HG03432 (cell line): Measurements from ENCODE around the gene TTYH1.

ENCODE experiments used
- ATAC-seq: cut with Tn5 transposase; IDR thresholded peaks from one replicate; pipeline ENCODE4 v1.9.1; 2021; ENCODE audit warnings: mild to moderate bottlenecking, moderate library complexity; ENCODE audit not compliant: unreplicated experiment

TTYH1 gene

DNA sequence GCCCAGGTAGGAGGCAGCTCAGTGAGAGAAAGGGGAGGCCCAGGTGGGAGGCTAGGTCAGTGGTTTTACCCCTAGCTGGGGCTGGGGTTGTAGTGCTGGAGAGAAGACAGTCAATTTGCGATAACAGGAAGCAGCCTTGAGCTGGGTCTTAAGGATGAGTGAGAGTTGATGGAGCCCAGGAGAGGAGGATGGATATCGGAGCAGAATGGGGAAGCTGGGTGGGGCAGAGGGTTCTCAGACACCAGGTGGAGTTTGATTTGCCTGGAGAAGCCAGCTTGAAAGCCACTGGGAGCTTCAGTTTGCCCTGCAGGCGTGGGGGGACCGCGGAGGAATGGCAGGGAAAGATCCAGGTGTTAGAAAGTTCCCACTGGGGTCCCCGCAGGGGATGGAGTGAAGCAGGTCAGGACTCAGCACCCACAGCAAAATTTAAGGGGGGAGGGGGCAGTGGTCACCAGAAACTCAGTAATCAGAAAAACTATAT, 58.7 kb downstream of the TTYH1 start:
- ATAC-seq = no peak

- no peak for ATAC-seq
These were observed 60.4 kb downstream of the TTYH1 start for GRCh38 chr19:54475706-54476105.

GRCh38 chr19:54477650-54478049, 62.4 kb downstream of the TTYH1 start:
- ATAC-seq = no peak

GRCh38 chr19:54478677-54479266, 63.5 kb downstream of the TTYH1 start:
- no peak for ATAC-seq

- ATAC-seq = no peak
These were observed 64.8 kb downstream of the TTYH1 start for GRCh38 chr19:54480051-54480450.

DNA sequence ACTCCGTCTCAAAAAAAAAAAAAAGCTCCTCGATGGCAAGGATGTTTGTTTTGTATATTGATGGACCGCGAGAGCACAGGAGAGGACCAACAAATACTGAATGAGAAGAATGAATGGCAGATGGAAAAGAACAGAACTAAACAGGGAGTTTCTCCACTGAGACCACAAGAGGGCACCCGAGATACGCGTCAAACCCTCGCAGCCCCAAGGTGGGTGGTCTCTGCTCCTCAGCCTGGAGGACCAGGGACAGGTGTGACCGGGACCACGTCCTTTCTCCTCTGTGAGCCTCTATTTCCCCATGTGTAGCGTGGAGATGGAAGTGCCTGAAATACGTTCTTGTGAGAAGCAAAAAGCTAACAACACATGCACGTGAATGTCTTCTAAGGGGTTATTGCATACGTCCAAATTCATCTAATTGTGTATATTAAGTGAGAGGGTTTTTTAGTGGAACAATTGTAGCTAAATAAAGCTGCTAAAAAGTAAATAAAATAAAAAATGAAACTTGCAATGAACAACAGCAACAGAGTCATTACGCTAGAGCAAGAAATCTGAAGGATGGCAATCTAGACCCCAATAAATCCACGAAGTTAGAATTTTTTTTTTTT, 66.2 kb downstream of the TTYH1 start:
- no peak for ATAC-seq

DNA sequence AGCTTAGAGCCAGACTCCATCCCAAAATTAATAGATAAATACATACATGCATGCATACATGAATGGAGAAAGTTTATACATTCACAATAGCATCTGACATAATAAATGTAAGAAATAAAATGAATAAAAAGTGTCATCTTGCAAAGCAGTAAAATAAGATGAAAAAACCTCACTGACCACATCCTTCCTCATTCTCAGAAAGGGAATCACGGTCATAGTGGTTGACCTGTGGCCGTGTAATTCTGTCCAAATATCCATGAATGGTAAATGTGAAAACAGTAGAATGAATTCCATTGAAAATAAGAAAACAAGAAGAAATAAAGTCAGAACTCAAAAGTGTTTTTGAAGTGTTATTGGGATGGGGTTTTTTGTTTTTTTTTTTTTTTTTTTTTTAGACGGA, 67.6 kb downstream of the TTYH1 start:
- no peak for ATAC-seq

DNA sequence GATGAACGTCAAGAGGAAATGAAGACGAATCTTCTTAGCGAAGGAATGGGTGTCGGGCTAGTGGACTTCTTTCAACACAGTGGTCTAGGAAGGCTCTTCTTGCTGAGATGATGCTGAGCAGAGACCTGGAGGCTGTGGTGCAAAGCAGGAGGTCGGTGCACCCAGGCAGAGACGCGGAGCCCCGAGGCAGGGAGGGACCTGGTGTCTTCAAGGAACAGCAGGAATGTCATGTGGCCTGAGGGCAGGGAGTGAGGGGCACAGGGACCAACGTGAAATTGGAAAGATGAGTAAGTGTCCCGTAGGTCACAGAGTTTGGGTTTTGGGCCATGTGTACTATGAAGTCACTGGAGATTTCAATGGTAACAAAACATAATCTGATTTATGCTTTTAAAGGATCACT, 69.2 kb downstream of the TTYH1 start:
- ATAC-seq = no peak

DNA sequence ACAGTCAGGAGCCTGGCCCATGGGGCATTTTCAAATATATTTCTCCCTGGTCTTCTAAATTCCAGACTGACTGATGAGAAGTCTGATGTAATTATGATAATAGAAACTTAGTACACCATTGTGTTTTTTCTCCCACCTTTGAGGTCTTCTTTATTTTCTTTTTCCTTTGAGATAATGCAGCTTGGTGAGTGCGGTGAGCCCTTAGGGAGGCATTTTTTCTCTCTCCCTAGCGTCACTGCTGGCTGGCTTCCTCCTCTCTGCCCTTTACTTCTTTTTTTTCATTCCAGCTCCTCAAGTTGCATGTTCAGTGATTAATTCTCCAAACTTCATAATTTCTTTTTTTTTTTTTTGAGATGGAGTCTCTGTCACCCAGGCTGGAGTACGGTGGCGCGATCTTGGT, 70.6 kb downstream of the TTYH1 start:
- ATAC-seq = no peak
